Fibroblast of peridontal ligament (primary cell): Measurements from ENCODE around the gene HLA-DQB2.
"Not testable (repeated sequence)": the region's sequence is repeated elsewhere in the genome, so short reads cannot be mapped to it uniquely, and the experiment has no call there.

Experiments
- DNase-seq: peaks from one replicate; pipeline ENCODE4 v3.0.0-alpha.2; 2010; ENCODE audit errors: extremely low read depth

HLA-DQB2 gene

GRCh38 chr6:32745649-32746048 lies 17.7 kb downstream of the HLA-DQB2 start:
- not testable (repeated sequence) for DNase-seq

GRCh38 chr6:32744776-32745175 lies 18.6 kb downstream of the HLA-DQB2 start:
- DNase-seq: no peak

- no peak for DNase-seq
Observed at GRCh38 chr6:32742374-32742773, 21.0 kb downstream of the HLA-DQB2 start.

GRCh38 chr6:32741031-32741960 lies 22.0 kb downstream of the HLA-DQB2 start, which contains the start of gene HLA-DQA2:
Gene HLA-DQA2, plus strand, starts transcription at chr6:32741391. Its CDS starts 53 bp downstream, at chr6:32741444.
- no peak for DNase-seq

GRCh38 chr6:32738126-32738525 lies 25.2 kb downstream of the HLA-DQB2 start:
- no peak for DNase-seq

- DNase-seq: no peak
Observed at GRCh38 chr6:32718879-32719278, 44.5 kb downstream of the HLA-DQB2 start.

- DNase-seq: no peak
Observed at GRCh38 chr6:32716396-32716795, 46.9 kb downstream of the HLA-DQB2 start.

GRCh38 chr6:32713241-32713640 lies 50.1 kb downstream of the HLA-DQB2 start:
- DNase-seq: no peak

- DNase-seq: no peak
Observed at GRCh38 chr6:32709625-32710024, 53.7 kb downstream of the HLA-DQB2 start.
